ENCODE measurements around the gene GNGT2.

Gene GNGT2

DNA sequence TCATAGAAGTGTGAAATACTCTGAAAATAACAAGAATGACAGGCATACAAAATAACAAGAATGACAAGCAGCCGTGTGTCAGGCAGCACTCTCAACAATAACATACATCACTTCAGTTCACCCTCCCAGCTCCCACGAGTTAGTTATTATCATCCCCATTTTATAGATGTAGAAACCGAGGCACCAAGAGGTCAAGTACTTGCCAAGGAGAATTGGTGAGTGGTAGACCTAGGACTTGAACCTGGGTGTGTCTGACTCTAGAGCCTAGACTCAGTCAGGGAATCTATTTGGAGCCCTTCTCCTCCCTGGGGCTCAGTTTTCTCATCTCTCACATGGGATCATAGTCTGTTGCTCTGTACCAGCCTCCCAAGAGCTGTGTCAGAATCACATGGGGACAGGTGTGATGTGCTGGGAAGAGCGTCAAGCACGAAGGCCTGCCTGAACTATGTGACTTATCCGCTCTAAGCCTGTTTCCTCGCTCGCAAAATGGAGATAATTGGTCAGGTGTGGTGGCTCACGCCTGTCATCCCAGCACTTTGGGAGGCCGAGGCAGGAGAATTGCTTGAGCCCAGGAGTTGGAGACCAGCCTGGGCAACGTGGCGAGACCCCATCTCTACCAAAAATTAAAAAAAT lies 39.6 kb upstream of the GNGT2 start:
- Histone ChIP-seq H2AFZ (ENCODE audit: low read length) (no peak overlapping the region), H3K4me2 (ENCODE audit: low read depth, low read length, poor library complexity, severe bottlenecking) (no peak overlapping the region), H3F3A (ENCODE audit: low read depth) (no peaks in the 10 kb centered on the region), H3K79me2 (ENCODE audit: insufficient read depth, low read length) (no peaks in the 10 kb centered on the region), H3K9me2 (replicated peaks; ENCODE audit: low read depth, low read length) (no peaks in the 10 kb centered on the region), H3K4me1 (ENCODE audit: insufficient read depth, low read length, poor library complexity, severe bottlenecking) (no peaks in the 10 kb centered on the region), H4K20me1 (ENCODE audit: insufficient read depth, low read length, poor library complexity, severe bottlenecking) (no peaks in the 10 kb centered on the region), H3K27me3 (ENCODE audit: insufficient read depth, low read length, poor library complexity, severe bottlenecking) (no peaks in the 10 kb centered on the region), H3K36me3 (ENCODE audit: insufficient read depth, low read length) (no peaks in the 10 kb centered on the region), H3K4me3 (ENCODE audit: low read length, poor library complexity, severe bottlenecking) (no peak overlapping the region), H3K9me3 (ENCODE audit: insufficient read depth, low read depth, low read length) (no peaks in the 10 kb centered on the region), H3K9ac (ENCODE audit: low read depth, low read length, poor library complexity, severe bottlenecking) (no peak overlapping the region)
- TF ChIP-seq CTCF (conservative IDR thresholded peaks at IDR 0.05; ENCODE audit: low read length) (no peak), EZH2phosphoT487 (IDR thresholded peaks at IDR 0.05; ENCODE audit: borderline replicate concordance) (no peak)

DNA sequence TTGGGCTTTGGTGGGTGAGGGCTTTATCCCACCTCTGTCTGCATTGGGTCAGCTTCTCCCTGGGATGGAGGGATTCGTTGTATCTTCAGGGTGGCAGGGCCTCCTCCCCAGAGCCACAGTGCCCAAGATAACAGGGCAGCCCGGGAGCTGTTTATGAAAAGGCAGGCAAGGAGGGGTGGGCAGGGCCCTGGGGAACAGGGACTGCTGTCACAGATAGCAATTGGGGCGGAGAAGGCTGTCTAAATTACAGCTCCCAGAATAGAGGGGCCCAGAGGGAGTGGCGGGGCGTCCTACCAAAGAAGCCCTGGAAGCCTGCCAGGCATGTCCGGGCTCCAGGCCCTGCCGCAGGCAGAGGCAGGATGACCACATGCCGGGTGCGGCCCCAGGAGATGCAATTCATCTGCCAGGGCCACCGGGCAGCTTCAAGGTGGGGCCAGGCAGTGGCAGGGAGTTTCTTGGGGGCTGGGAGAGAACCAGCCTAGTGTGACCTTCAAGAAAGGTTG lies 39.0 kb upstream of the GNGT2 start:
- Histone ChIP-seq H3K9me3 (ENCODE audit: insufficient read depth, low read depth, low read length) (no peaks in the 10 kb centered on the region), H3K79me2 (ENCODE audit: insufficient read depth, low read length) (no peaks in the 10 kb centered on the region), H3K9me2 (replicated peaks; ENCODE audit: low read depth, low read length) (no peaks in the 10 kb centered on the region), H3F3A (ENCODE audit: low read depth) (no peaks in the 10 kb centered on the region), H3K9ac (ENCODE audit: low read depth, low read length, poor library complexity, severe bottlenecking) (no peak overlapping the region), H3K4me2 (ENCODE audit: low read depth, low read length, poor library complexity, severe bottlenecking) (no peak overlapping the region), H3K36me3 (ENCODE audit: insufficient read depth, low read length) (no peaks in the 10 kb centered on the region), H3K4me1 (ENCODE audit: insufficient read depth, low read length, poor library complexity, severe bottlenecking) (no peaks in the 10 kb centered on the region), H4K20me1 (ENCODE audit: insufficient read depth, low read length, poor library complexity, severe bottlenecking) (no peaks in the 10 kb centered on the region), H3K27me3 (ENCODE audit: insufficient read depth, low read length, poor library complexity, severe bottlenecking) (no peaks in the 10 kb centered on the region), H2AFZ (ENCODE audit: low read length) (no peak overlapping the region), H3K4me3 (ENCODE audit: low read length, poor library complexity, severe bottlenecking) (no peak overlapping the region)
- no peak for TF ChIP-seq EZH2phosphoT487 (IDR thresholded peaks at IDR 0.05; ENCODE audit: borderline replicate concordance)
- TF ChIP-seq CTCF (conservative IDR thresholded peaks at IDR 0.05; ENCODE audit: low read length) = no peak

- TF ChIP-seq CTCF (conservative IDR thresholded peaks at IDR 0.05; ENCODE audit: low read length) = no peak
- TF ChIP-seq EZH2phosphoT487 (IDR thresholded peaks at IDR 0.05; ENCODE audit: borderline replicate concordance) = no peak
- Histone ChIP-seq H4K20me1 (ENCODE audit: insufficient read depth, low read length, poor library complexity, severe bottlenecking) (no peaks in the 10 kb centered on the region), H3K79me2 (ENCODE audit: insufficient read depth, low read length) (no peaks in the 10 kb centered on the region)
These were observed 37.6 kb upstream of the GNGT2 start for GRCh38 chr17:49247944-49248343.

More at GRCh38 chr17:49247944-49248343, 37.6 kb upstream of the GNGT2 start:
- Histone ChIP-seq H3K27me3 (ENCODE audit: insufficient read depth, low read length, poor library complexity, severe bottlenecking) (no peaks in the 10 kb centered on the region), H3K9me3 (ENCODE audit: insufficient read depth, low read depth, low read length) (no peaks in the 10 kb centered on the region), H3K4me3 (ENCODE audit: low read length, poor library complexity, severe bottlenecking) (no peak overlapping the region), H3K9me2 (replicated peaks; ENCODE audit: low read depth, low read length) (no peaks in the 10 kb centered on the region), H3K9ac (ENCODE audit: low read depth, low read length, poor library complexity, severe bottlenecking) (no peak overlapping the region), H2AFZ (ENCODE audit: low read length) (no peak overlapping the region), H3F3A (ENCODE audit: low read depth) (no peaks in the 10 kb centered on the region), H3K4me2 (ENCODE audit: low read depth, low read length, poor library complexity, severe bottlenecking) (no peak overlapping the region), H3K36me3 (ENCODE audit: insufficient read depth, low read length) (no peaks in the 10 kb centered on the region), H3K4me1 (ENCODE audit: insufficient read depth, low read length, poor library complexity, severe bottlenecking) (no peaks in the 10 kb centered on the region)

Measured in Loucy (cell line).